T-helper 9 cell (primary cell): Measurements from ENCODE around the gene CD40.
A peak's percentile ranks its signal among the peaks of the same experiment; 100 is the strongest.
"Not testable (repeated sequence)": the region's sequence is repeated elsewhere in the genome, so short reads cannot be mapped to it uniquely, and the experiment has no call there.

Experiments
- DNase-seq: peaks from one replicate; pipeline ENCODE4 v3.0.0-alpha.2; 2020
- total RNA-seq, 2 donors: gene quantifications; one replicate each; lab custom pipeline; 2026; lab: John Stamatoyannopoulos, UW

Gene CD40
- 1.2 to 2.8 reads per million in 2 donors for total RNA-seq

GRCh38 chr20:46117704-46118467 is at the start of gene CD40:
Gene CD40, plus strand, starts transcription at chr20:46118314. Its CDS starts 30 bp downstream, at chr20:46118344.
- DNase-seq: peak; percentile 63

- no peak for DNase-seq
Observed at GRCh38 chr20:46070215-46070900, 47.8 kb upstream of the CD40 start.

GRCh38 chr20:46071573-46071972 is 46.5 kb upstream of the CD40 start:
- no peak for DNase-seq

GRCh38 chr20:46073024-46073423 is 45.1 kb upstream of the CD40 start:
- DNase-seq: no peak

GRCh38 chr20:46073443-46073842 is 44.7 kb upstream of the CD40 start:
- no peak for DNase-seq

GRCh38 chr20:46074006-46074405 is 44.1 kb upstream of the CD40 start:
- no peak for DNase-seq

- DNase-seq: no peak
Observed at GRCh38 chr20:46076806-46077205, 41.3 kb upstream of the CD40 start.

- DNase-seq: no peak
Observed at GRCh38 chr20:46077642-46078305, 40.3 kb upstream of the CD40 start.

- DNase-seq: no peak
Observed at GRCh38 chr20:46078954-46079353, 39.2 kb upstream of the CD40 start.

- no peak for DNase-seq
Observed at GRCh38 chr20:46081074-46081473, 37.0 kb upstream of the CD40 start.

GRCh38 chr20:46083101-46083500 is 35.0 kb upstream of the CD40 start:
- no peak for DNase-seq

- DNase-seq: no peak
Observed at GRCh38 chr20:46083531-46084061, 34.5 kb upstream of the CD40 start.

- DNase-seq: no peak
Observed at GRCh38 chr20:46084805-46085178, 33.3 kb upstream of the CD40 start.

GRCh38 chr20:46085179-46085851 is 32.8 kb upstream of the CD40 start:
- DNase-seq: no peak

- DNase-seq: no peak
Observed at GRCh38 chr20:46087161-46087560, 31.0 kb upstream of the CD40 start.

GRCh38 chr20:46088409-46089166 is 29.5 kb upstream of the CD40 start:
- no peak for DNase-seq

- DNase-seq: no peak
Observed at GRCh38 chr20:46089167-46089416, 29.0 kb upstream of the CD40 start.

GRCh38 chr20:46089417-46090388 is 28.4 kb upstream of the CD40 start, which contains the start of gene NCOA5:
Gene NCOA5, minus strand, starts transcription at chr20:46089962. Its CDS starts 10,538 bp downstream, at chr20:46079424.
- DNase-seq: peak; percentile 86

GRCh38 chr20:46091622-46092535 is 26.2 kb upstream of the CD40 start:
- DNase-seq: not testable (repeated sequence)

GRCh38 chr20:46093531-46093930 is 24.6 kb upstream of the CD40 start:
- DNase-seq: no peak
